Measurements from ENCODE around the gene KCNH3. TPM values are rescaled to one million over a fixed set of nuclear protein-coding genes. Genes with fewer than 3 reads are reported as not detected.
"Not testable (repeated sequence)": the region's sequence is repeated elsewhere in the genome, so short reads cannot be mapped to it uniquely, and the experiment has no call there.

The KCNH3 gene
- total RNA-seq, 4 donors from 2014 or later, result 0.15 to 1.0 (median 0.43) TPM

- 83% methylated on average over 1 of the region's 1 CpG for WGBS
- DNase-seq (ENCODE audit: low spot score in 2 of 2), result no peak
- Histone ChIP-seq H3K27me3 (no peaks in the 10 kb centered on the region), H3K27ac (no peak overlapping the region), H3K36me3 (peaks cover 36% of the 10 kb centered on the region), H3K4me3 (no peak overlapping the region), H3K4me1 (no peaks in the 10 kb centered on the region), H3K9me3 (no peaks in the 10 kb centered on the region)
- TF ChIP-seq EP300 (IDR thresholded peaks at IDR 0.05) (no peak), POLR2A (IDR thresholded peaks at IDR 0.05) (no peak), POLR2AphosphoS5 (IDR thresholded peaks at IDR 0.05) (no peak), CTCF (IDR thresholded peaks at IDR 0.05) (no peak)
Measured at GRCh38 chr12:49529414-49529813, 9.4 kb upstream of the KCNH3 start.

- DNase-seq (ENCODE audit: low spot score in 2 of 2), result no peak
- Histone ChIP-seq H3K27me3 (no peaks in the 10 kb centered on the region), H3K4me1 (peaks cover 2% of the 10 kb centered on the region), H3K9me3 (no peaks in the 10 kb centered on the region), H3K36me3 (peaks cover 12% of the 10 kb centered on the region), H3K27ac (no peak overlapping the region), H3K4me3 (no peak overlapping the region)
- 49% methylated on average over 2 of the region's 2 CpGs for WGBS
- TF ChIP-seq EP300 (IDR thresholded peaks at IDR 0.05) (no peak), POLR2A (IDR thresholded peaks at IDR 0.05) (no peak), POLR2AphosphoS5 (IDR thresholded peaks at IDR 0.05) (no peak), CTCF (IDR thresholded peaks at IDR 0.05) (no peak)
Measured at GRCh38 chr12:49531745-49532144, 7.1 kb upstream of the KCNH3 start.

- Histone ChIP-seq H3K27ac (no peak overlapping the region), H3K27me3 (peaks cover 11% of the 10 kb centered on the region), H3K4me3 (no peak overlapping the region), H3K4me1 (peaks cover 12% of the 10 kb centered on the region), H3K36me3 (no peaks in the 10 kb centered on the region), H3K9me3 (no peaks in the 10 kb centered on the region)
- 85% methylated on average over 10 of the region's 10 CpGs for WGBS
- TF ChIP-seq EP300 (IDR thresholded peaks at IDR 0.05), result no peak
- TF ChIP-seq CTCF (IDR thresholded peaks at IDR 0.05), result no peak
- no peak for TF ChIP-seq POLR2A (IDR thresholded peaks at IDR 0.05)
- no peak for TF ChIP-seq POLR2AphosphoS5 (IDR thresholded peaks at IDR 0.05)
- DNase-seq (ENCODE audit: low spot score in 2 of 2), result no peak
Measured at GRCh38 chr12:49533331-49533730, 5.5 kb upstream of the KCNH3 start.

GRCh38 chr12:49534122-49534521 is 4.7 kb upstream of the KCNH3 start:
- 98% methylated on average over 5 of the region's 5 CpGs for WGBS
- peaks cover 19% of the 10 kb centered on the region for H3K4me1 ChIP-seq
- not testable (repeated sequence) for DNase-seq (ENCODE audit: low spot score in 2 of 2); H3K4me3 ChIP-seq; H3K9me3 ChIP-seq; H3K27ac ChIP-seq; H3K36me3 ChIP-seq
- H3K27me3 ChIP-seq, result peaks cover 19% of the 10 kb centered on the region

- 83% methylated on average over 13 of the region's 13 CpGs for WGBS
- no peak for DNase-seq (ENCODE audit: low spot score in 2 of 2)
Measured at GRCh38 chr12:49534731-49535278, 4.0 kb upstream of the KCNH3 start.

More at GRCh38 chr12:49534731-49535278, 4.0 kb upstream of the KCNH3 start:
- H3K27me3 ChIP-seq, result peaks cover 26% of the 10 kb centered on the region
- TF ChIP-seq EP300 (IDR thresholded peaks at IDR 0.05), result no peak
- TF ChIP-seq POLR2AphosphoS5 (IDR thresholded peaks at IDR 0.05), result no peak
- no peak for TF ChIP-seq POLR2A (IDR thresholded peaks at IDR 0.05)
- no peak for TF ChIP-seq CTCF (IDR thresholded peaks at IDR 0.05)
- H3K4me3 ChIP-seq, result no peak overlapping the region
- no peaks in the 10 kb centered on the region for H3K9me3 ChIP-seq
- H3K36me3 ChIP-seq, result no peaks in the 10 kb centered on the region
- peaks cover 26% of the 10 kb centered on the region for H3K4me1 ChIP-seq
- H3K27ac ChIP-seq, result no peak overlapping the region
